ENCODE results near the gene CA5B. TPM values are rescaled to one million over a fixed set of nuclear protein-coding genes. Genes with fewer than 3 reads are reported as not detected.

The CA5B gene
- total RNA-seq, 1 experiment from 2014 or later = 8.3 TPM

- Histone ChIP-seq H3K4me2 (ENCODE audit: insufficient read depth, insufficient read length, low read length) (no peak overlapping the region), H4K20me1 (ENCODE audit: control insufficient read depth, insufficient read depth, insufficient read length) (no peaks in the 10 kb centered on the region), H2BK20ac (ENCODE audit: low read depth, low read length, poor library complexity, severe bottlenecking) (no peak overlapping the region), H3K23ac (ENCODE audit: insufficient read length, low read depth, low read length) (no peak overlapping the region), H2AFZ (ENCODE audit: low read length) (no peak overlapping the region), H3K9ac (ENCODE audit: extremely low read depth, insufficient read length, low read length) (no peak overlapping the region), H3K27ac (ENCODE audit: insufficient read length, low read depth, low read length) (no peak overlapping the region), H3K56ac (ENCODE audit: insufficient read length, low read depth, low read length) (no peak overlapping the region), H2BK15ac (ENCODE audit: low read depth, low read length) (no peak overlapping the region), H3T11ph (ENCODE audit: low read length) (no peak overlapping the region), H3K9me3 (ENCODE audit: control insufficient read depth, low read depth, low read length) (no peaks in the 10 kb centered on the region), H3K79me1 (ENCODE audit: insufficient read depth, low read depth, low read length, poor library complexity, severe bottlenecking) (no peaks in the 10 kb centered on the region), H2BK12ac (ENCODE audit: insufficient read length, low read depth, low read length) (no peak overlapping the region), H3K18ac (ENCODE audit: insufficient read length, low read depth, low read length) (no peak overlapping the region), H2BK5ac (ENCODE audit: insufficient read length, low read length) (no peak overlapping the region), H4K8ac (replicated peaks; ENCODE audit: insufficient read length, low read depth, low read length) (no peak overlapping the region), H3K79me2 (ENCODE audit: insufficient read depth, low read length) (no peaks in the 10 kb centered on the region), H3K4ac (ENCODE audit: low read depth, low read length) (no peak overlapping the region), H3K23me2 (ENCODE audit: insufficient read length, low read depth, low read length, poor library complexity, severe bottlenecking) (no peaks in the 10 kb centered on the region), H3K14ac (ENCODE audit: insufficient read depth, low read length) (no peak overlapping the region), H4K91ac (ENCODE audit: insufficient read length, low read depth, low read length) (no peak overlapping the region), H4K5ac (ENCODE audit: insufficient read length, low read depth, low read length) (no peak overlapping the region), H2BK120ac (ENCODE audit: low read depth, low read length, poor library complexity, severe bottlenecking) (no peak overlapping the region), H2AK5ac (ENCODE audit: insufficient read length, low read length) (no peak overlapping the region), H3K27me3 (ENCODE audit: insufficient read depth, low read length) (no peaks in the 10 kb centered on the region), H3K4me1 (ENCODE audit: insufficient read depth, low read length) (peaks cover 7% of the 10 kb centered on the region)
- peak overlapping the region in 2 of 3 experiments; percentile 12 to 47; a peak in 2 of 7 replicates for H3K27ac Mint-ChIP-seq
- H3K4me3 Mint-ChIP-seq = no peak overlapping the region
- no peaks in the 10 kb centered on the region; the same call in 1 of the 2 replicates for H3K27me3 Mint-ChIP-seq (ENCODE audit: low read depth)
- peaks cover 7 to 14% (median 11%) of the 10 kb centered on the region in 3 experiments; a peak in 5 of 7 replicates for H3K36me3 Mint-ChIP-seq (ENCODE audit: insufficient read depth in 1 of 3, low read depth in 3 of 3)
- no peak for TF ChIP-seq CTCF (conservative IDR thresholded peaks at IDR 0.05)
- DNase-seq = no peak
- H3K9me3 Mint-ChIP-seq = no peaks in the 10 kb centered on the region
- peaks cover 60 to 71% of the 10 kb centered on the region in 2 experiments for H3K4me1 Mint-ChIP-seq
- WGBS (ENCODE audit: extremely low coverage, insufficient read length, low lambda C conversion rate) = no CpG with 5 or more reads among the region's 3 CpGs
Observed at GRCh38 chrX:15748841-15749240, 10.8 kb downstream of the CA5B start.

Measured in H9 (cell line).